GM19467 (cell line): ENCODE data around the gene PALMD.

Source experiments
- ATAC-seq: cut with Tn5 transposase; IDR thresholded peaks from one replicate; pipeline ENCODE4 v1.9.1; 2021; ENCODE audit warnings: mild to moderate bottlenecking, moderate library complexity; ENCODE audit not compliant: unreplicated experiment

PALMD gene

GRCh38 chr1:99738858-99739465, 93.0 kb downstream of the PALMD start:
- ATAC-seq, result no peak

- no peak for ATAC-seq
Observed at GRCh38 chr1:99740141-99740540, 94.2 kb downstream of the PALMD start.
